HG03159 (cell line): ENCODE results near the gene C3orf18.
"Not testable (repeated sequence)": the region's sequence is repeated elsewhere in the genome, so short reads cannot be mapped to it uniquely, and the experiment has no call there.

Source experiments
- ATAC-seq: cut with Tn5 transposase; IDR thresholded peaks from one replicate; pipeline ENCODE4 v1.9.1; 2021; ENCODE audit warnings: mild to moderate bottlenecking, moderate library complexity; ENCODE audit not compliant: unreplicated experiment

Gene C3orf18

DNA sequence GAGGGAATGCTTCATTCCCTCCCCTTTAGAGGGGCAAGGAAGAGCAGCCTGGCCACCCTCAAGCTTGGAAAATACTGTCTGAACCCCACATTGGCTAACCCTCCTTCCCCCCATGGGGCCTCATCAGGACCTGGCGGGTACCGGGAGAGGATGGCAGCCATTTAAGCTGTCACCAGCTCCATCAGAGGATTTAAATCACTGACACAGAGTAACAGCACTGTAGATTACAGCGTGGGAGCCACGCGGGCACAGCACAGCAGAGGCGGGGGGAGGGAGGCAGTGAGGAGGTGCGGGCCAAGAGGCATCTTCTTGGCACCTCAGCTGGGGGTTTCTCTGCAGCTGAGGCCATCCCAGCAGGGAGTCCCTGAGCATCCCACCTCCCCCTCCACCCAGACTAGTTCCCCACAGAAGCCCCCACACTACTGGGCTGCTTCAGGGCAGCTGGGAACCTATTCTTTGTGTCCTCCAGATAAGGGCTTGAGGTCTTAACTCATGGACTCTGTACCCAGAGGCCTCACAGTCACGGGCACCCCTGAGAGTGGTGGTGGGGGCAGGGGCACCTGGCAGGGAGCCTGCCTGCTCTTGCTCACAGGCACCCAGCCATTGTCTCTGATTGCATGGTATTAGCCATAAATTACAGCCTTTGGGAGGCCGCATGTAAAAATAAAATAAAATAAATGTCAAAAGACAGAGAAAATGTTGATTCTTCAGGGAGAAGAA, 42.2 kb downstream of the C3orf18 start:
- ATAC-seq: no peak

- no peak for ATAC-seq
Measured at GRCh38 chr3:50524746-50525145, 42.8 kb downstream of the C3orf18 start.

- ATAC-seq: no peak
Measured at GRCh38 chr3:50523279-50523811, 44.2 kb downstream of the C3orf18 start.

- no peak for ATAC-seq
Measured at GRCh38 chr3:50521572-50521971, 46.0 kb downstream of the C3orf18 start.

DNA sequence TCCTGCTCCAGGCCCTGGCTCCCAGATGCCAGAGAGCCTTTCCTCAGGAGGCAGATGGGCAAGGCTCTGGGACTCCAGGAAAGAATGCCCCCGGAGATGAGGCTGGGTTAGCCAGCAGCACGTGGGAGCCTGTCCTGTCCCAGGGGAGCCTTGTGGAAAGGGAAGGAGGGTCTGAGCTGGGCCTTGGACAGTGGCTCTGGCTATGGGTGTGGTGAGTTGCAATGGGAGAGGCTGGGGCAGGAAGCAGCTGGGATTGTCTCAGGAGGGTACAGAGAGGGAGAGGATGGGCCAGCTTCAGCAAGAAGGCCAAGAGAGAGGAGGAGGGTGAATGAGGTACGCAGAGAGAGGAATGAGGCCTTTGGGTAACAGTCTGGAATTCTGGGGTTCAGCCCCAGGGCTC, 46.7 kb downstream of the C3orf18 start:
- no peak for ATAC-seq

DNA sequence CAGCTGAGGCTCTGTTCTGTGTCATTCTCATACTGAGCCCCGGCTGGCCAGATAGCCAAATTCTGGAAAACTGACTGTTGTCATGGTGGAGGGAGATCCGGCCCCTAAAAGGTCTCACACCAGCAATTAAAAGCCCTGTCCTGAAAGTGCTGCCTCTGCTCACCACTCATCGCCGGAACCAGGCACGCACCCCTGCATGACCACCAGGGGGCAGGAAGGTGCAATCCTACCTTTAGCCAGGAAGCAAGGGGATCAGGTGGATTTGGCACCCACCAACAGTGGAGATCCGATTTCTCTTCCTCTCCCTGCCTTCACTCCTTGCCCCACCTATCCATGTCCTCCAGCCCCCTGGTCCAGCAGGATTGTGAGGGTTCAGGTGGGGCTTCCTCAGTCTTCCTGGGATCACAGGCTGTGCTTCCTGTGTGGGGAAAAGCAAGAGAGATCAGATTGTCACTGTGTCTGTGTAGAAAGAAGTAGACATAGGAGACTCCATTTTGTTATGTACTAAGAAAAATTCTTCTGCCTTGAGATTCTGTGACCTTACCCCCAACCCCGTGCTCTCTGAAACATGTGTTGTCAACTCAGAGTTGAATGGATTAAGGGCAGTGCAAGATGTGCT, 48.0 kb downstream of the C3orf18 start:
- peak; percentile 61 for ATAC-seq

DNA sequence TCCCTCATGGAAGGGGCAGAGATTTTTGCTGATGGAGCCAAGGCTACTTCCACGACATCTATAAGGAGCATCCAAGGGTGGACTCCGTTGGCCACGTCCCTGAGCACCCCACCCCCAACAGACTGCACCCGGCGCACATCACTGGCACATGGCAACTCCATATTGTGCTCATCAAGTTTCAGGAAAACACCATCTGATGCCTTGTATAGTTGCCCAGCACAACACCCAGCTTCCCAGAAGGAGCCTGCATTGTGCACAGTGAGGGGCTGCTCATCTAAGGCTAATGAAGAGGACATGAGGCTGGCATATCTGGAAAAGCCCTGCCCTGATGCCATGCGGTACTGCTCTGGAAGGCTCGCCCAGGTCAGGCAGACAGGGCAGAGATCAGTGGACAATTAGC, 49.1 kb downstream of the C3orf18 start:
- ATAC-seq: no peak

- ATAC-seq: no peak
Measured at GRCh38 chr3:50517721-50518206, 49.8 kb downstream of the C3orf18 start.

GRCh38 chr3:50516440-50516871, 51.1 kb downstream of the C3orf18 start:
- ATAC-seq: no peak

GRCh38 chr3:50515565-50516439, 51.7 kb downstream of the C3orf18 start:
- ATAC-seq: no peak

DNA sequence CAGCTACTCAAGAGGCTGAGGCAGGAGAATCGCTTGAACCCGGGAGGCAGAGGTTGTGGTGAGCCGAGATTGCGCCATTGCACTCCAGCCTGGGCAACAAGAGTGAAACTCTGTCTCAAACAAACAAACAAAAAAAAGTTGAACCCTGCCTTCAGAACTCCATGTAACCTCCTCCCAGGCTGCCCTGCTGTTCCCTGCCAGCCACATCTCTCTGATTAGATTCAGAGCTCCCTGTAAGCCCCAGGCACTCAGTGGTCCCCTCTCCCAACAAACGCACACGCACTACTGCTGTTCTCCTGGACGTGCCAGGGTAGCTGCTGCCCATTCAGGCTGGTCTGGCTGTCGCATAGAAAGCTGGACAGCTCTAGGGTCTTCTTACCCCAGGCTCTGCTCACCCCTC, 54.6 kb downstream of the C3orf18 start:
- not testable (repeated sequence) for ATAC-seq

DNA sequence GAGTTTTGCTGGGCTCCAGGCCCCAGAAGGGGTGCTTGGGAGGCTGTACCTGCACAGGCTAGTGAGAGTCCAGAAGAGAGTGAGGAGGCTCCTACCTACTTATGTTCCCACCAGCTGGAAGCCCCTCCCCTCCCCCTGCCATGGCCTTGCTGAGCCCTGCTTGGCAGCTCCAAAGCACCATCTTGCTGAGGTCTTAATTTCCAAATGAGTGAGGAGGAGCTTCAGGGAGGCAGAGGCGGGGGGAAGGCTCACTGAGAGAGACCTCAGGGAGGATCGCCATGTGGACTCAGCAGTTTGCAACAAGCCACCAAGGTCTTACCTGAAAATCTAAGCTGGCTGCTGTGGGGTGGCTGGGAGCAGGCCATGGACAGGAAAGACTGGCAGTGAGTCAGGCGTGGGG, 55.4 kb downstream of the C3orf18 start:
- no peak for ATAC-seq

GRCh38 chr3:50510325-50510724, 57.2 kb downstream of the C3orf18 start:
- no peak for ATAC-seq

GRCh38 chr3:50509715-50510114, 57.8 kb downstream of the C3orf18 start:
- no peak for ATAC-seq

DNA sequence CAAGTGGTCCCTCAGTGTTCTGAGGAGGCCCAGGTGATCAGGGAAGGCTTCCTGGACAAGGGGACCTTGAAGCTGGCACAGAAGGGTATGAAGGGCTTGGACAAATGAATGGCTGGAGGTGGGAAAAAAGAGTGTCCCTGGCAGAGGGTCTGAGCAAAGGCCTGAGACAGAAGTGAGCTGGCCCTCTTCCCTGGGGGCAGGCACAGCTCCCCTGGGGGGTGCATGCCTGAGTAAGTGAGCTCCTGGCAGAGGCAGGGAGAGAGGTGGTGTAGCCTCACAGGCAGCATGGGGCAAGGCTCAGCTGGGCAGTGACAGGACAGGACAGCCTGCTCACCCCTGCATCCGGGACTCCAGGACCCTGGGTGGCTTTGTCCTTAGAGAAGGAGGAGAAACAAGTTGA, 58.7 kb downstream of the C3orf18 start:
- no peak for ATAC-seq
